Measurements from ENCODE around the gene RARS1.

DNA sequence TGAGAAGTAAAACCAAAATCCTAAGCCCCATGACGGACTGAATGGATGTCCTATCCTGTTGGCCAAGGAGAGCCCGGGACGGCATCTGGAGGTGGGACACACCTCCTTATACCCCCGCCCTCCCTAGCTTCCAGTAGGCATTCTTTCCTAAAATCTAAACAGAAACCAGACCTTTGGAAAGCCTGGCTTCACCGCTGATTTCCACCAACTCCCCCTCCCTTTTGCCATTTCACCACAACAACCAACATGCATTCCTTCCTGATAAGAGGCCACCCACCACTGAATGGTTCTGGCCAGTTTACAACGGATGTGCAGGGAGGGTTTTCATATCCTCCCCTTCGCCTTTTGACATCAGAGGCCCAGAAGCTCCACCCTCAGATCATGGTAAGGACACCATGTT lies 9.2 kb upstream of the RARS1 start:
- TF ChIP-seq CTCF (IDR thresholded peaks at IDR 0.05) (no peak), POLR2AphosphoS5 (IDR thresholded peaks at IDR 0.05) (no peak), POLR2A (IDR thresholded peaks at IDR 0.05) (no peak)
